K562 (cell line): Measurements from ENCODE around the gene IARS2. TPM values are rescaled to one million over a fixed set of nuclear protein-coding genes. Genes with fewer than 3 reads are reported as not detected.

ENCODE experiments used
- ATAC-seq: fragments of 200-7000 bp; cut with Tn5 transposase; 3 replicates; pipeline ENCODE4 v1.9.1; 2020; ENCODE audit warnings: moderate library complexity
- BruUV-seq: library from RNA; stranded (reverse); fragments of 400-500 nt; replicated peaks from 2 replicates; lab custom pipeline; 2021; lab: Mats Ljungman, UMichigan
- CTCF ChIA-PET: fragments of 300-600 bp; formaldehyde crosslinking; extraction: SDS; loops from one replicate; lab custom pipeline; 2021; ENCODE audit warnings: low intra/inter-chr PET ratio; lab: Yijun Ruan, JAX
- POLR2A ChIA-PET: fragments of 300-600, 350-650 bp; sonication (Branson Sonifier 250); formaldehyde crosslinking; extraction: SDS; loops from one replicate; lab custom pipeline; 2021; ENCODE audit warnings: antibody characterized with exemption, inconsistent platforms; lab: Yijun Ruan, JAX
- DNase-seq, 4 experiments: peaks; one replicate each; pipeline versions ENCODE4 v3.0.0 to v3.0.0-alpha.2; 2011 to 2018; ENCODE audit warnings: low spot score in 3 of 4, mixed read lengths in 3 of 4; ENCODE audit errors: extremely low read depth in 1 of 4
- FAIRE-seq: peaks from 2 replicates; lab custom pipeline; 2011; peaks lifted over from hg19 to GRCh38; lab: Jason Lieb, UNC
- H2AFZ ChIP-seq: 2 replicates; pipeline ENCODE4 v1.6.0; 2011; ENCODE audit warnings: low read depth, low read length, control low read depth, inconsistent platforms
- H3K27ac ChIP-seq: fragments of 200-600 bp; 3 replicates; pipeline ENCODE4 v1.8.0; 2011; ENCODE audit warnings: low read depth, mild to moderate bottlenecking, control low read depth, inconsistent platforms, low read length, moderate library complexity, mixed read lengths; ENCODE audit errors: extremely low read depth
- H3K27me3 ChIP-seq, 2 experiments: fragments of 300-600 bp in 1 of 2; 2 replicates in 1 of 2; 3 replicates in 1 of 2; pipeline versions ENCODE4 v1.6.0 to v1.8.0; 2011; ENCODE audit warnings: inconsistent platforms in 2 of 2, low read length in 2 of 2, mild to moderate bottlenecking in 1 of 2, mixed read lengths in 1 of 2, moderate library complexity in 1 of 2; ENCODE audit not compliant: control insufficient read depth in 2 of 2, insufficient read depth in 2 of 2
- H3K36me3 ChIP-seq: fragments of 300-600 bp; 3 replicates; pipeline ENCODE4 v1.8.0; 2011; ENCODE audit warnings: mild to moderate bottlenecking, low read length, inconsistent platforms; ENCODE audit not compliant: control insufficient read depth, insufficient read depth
- H3K4me1 ChIP-seq, 2 experiments: fragments of 200-600 bp in 1 of 2; replicated peaks in 1 of 2; 2 replicates in 1 of 2; 3 replicates in 1 of 2; pipeline versions ENCODE4 v1.5.1 to v1.8.0; 2011; ENCODE audit warnings: inconsistent platforms in 2 of 2, low read length in 2 of 2, mild to moderate bottlenecking in 1 of 2, mixed read lengths in 1 of 2, moderate library complexity in 1 of 2; ENCODE audit not compliant: control insufficient read depth in 2 of 2, insufficient read depth in 2 of 2
- H3K4me2 ChIP-seq: 2 replicates; pipeline ENCODE4 v1.6.1; 2011; ENCODE audit warnings: low read length, control low read depth, inconsistent platforms, mixed read lengths; ENCODE audit not compliant: insufficient read depth
- H3K4me3 ChIP-seq: fragments of 200-600 bp; sonication (generic), shearing (Covaris generic); 2 replicates; pipeline ENCODE4 v1.5.1; 2016; ENCODE audit warnings: control low read depth, inconsistent platforms
- H3K79me2 ChIP-seq: fragments of 200-600 bp; 3 replicates; pipeline ENCODE4 v1.8.0; 2011; ENCODE audit warnings: low read length, inconsistent platforms; ENCODE audit not compliant: control insufficient read depth, insufficient read depth
- H3K9ac ChIP-seq, 2 experiments: 2 replicates each; pipeline versions ENCODE4 v1.6.0 to v1.6.1; 2011; ENCODE audit warnings: low read depth in 2 of 2, low read length in 2 of 2, control low read depth in 1 of 2, inconsistent platforms in 1 of 2, mild to moderate bottlenecking in 1 of 2, mixed read lengths in 1 of 2; ENCODE audit not compliant: insufficient read depth in 1 of 2
- H3K9me1 ChIP-seq: one replicate; pipeline ENCODE4 v1.6.0; 2011; ENCODE audit warnings: inconsistent platforms, mild to moderate bottlenecking, low read length, moderate library complexity; ENCODE audit not compliant: control insufficient read depth, insufficient read depth
- H3K9me3 ChIP-seq: replicated peaks from 2 replicates; pipeline ENCODE4 v1.5.1; 2011; ENCODE audit warnings: low read depth, low read length, inconsistent platforms; ENCODE audit not compliant: control insufficient read depth, insufficient read depth
- H4K20me1 ChIP-seq: replicated peaks from 2 replicates; pipeline ENCODE4 v1.6.1; 2011; ENCODE audit warnings: low read length, inconsistent platforms, mixed read lengths; ENCODE audit not compliant: control insufficient read depth, insufficient read depth
- ARID2 ChIP-seq: fragments of 450-650 bp; IDR thresholded peaks from 2 replicates; pipeline ENCODE4 v1.6.1; 2017; ENCODE audit warnings: antibody characterized with exemption, mild to moderate bottlenecking
- CREBBP ChIP-seq: IDR thresholded peaks from one replicate; pipeline ENCODE4 v1.6.1; 2012; ENCODE audit warnings: low read depth, mild to moderate bottlenecking, control low read depth, inconsistent platforms, low read length
- ESRRA ChIP-seq: fragments of 450-650 bp; IDR thresholded peaks from 2 replicates; pipeline ENCODE4 v1.6.1; 2014; ENCODE audit warnings: low read depth, mild to moderate bottlenecking, moderate library complexity, borderline replicate concordance
- GTF2F1 ChIP-seq: IDR thresholded peaks from 2 replicates; pipeline ENCODE4 v1.6.1; 2011; ENCODE audit warnings: low read depth, low read length, improper control_type of control experiment
- IRF9 ChIP-seq: fragments of 450-650 bp; IDR thresholded peaks from 2 replicates; pipeline ENCODE4 v1.6.1; 2016; ENCODE audit warnings: missing biosample characterization, missing genetic modification characterization
- MNT ChIP-seq, 2 experiments: fragments of 450-650 bp; conservative IDR thresholded peaks; 2 replicates each; pipeline ENCODE4 v1.6.1; 2017; ENCODE audit warnings: mild to moderate bottlenecking in 2 of 2, moderate library complexity in 2 of 2
- NUFIP1 ChIP-seq: fragments of 450-650 bp; IDR thresholded peaks from 2 replicates; pipeline ENCODE4 v1.6.1; 2018; ENCODE audit not compliant: partially characterized antibody
- PHB ChIP-seq: fragments of 250-450 bp; sonication (Bioruptor Pico); IDR thresholded peaks from 2 replicates; pipeline ENCODE4 v1.5.0; 2021
- PRMT5 ChIP-seq: sonication (generic); formaldehyde crosslinking; IDR thresholded peaks from 2 replicates; pipeline ENCODE4 v1.5.0; 2020; ENCODE audit warnings: missing genetic modification reagents
- RAD21 ChIP-seq, 2 experiments: fragments of 250-450 bp in 1 of 2; fragments of 450-650 bp in 1 of 2; sonication (Bioruptor Pico) in 1 of 2; formaldehyde crosslinking in 1 of 2; IDR thresholded peaks in 1 of 2; conservative IDR thresholded peaks in 1 of 2; 2 replicates each; pipeline versions ENCODE4 v1.4.0 to v1.8.0; 2020 to 2022; ENCODE audit warnings: mild to moderate bottlenecking in 2 of 2, moderate library complexity in 1 of 2
- SMARCC2 ChIP-seq: fragments of 450-650 bp; IDR thresholded peaks from 2 replicates; pipeline ENCODE4 v1.6.1; 2017; ENCODE audit warnings: antibody characterized with exemption, moderate library complexity, mild to moderate bottlenecking, low read depth
- SPI1 ChIP-seq: IDR thresholded peaks from 2 replicates; pipeline ENCODE4 v1.6.1; 2011; ENCODE audit warnings: low read depth, low read length, control low read depth, borderline replicate concordance
- TBL1XR1 ChIP-seq, 2 experiments: IDR thresholded peaks; 2 replicates each; pipeline ENCODE4 v1.6.1; 2012; ENCODE audit warnings: improper control_type of control experiment in 2 of 2, low read length in 2 of 2, mild to moderate bottlenecking in 1 of 2
- ZEB2 ChIP-seq: fragments of 450-650 bp; IDR thresholded peaks from 2 replicates; pipeline ENCODE4 v1.6.1; 2016
- ZFP36 ChIP-seq: fragments of 150-350 bp; IDR thresholded peaks from 2 replicates; pipeline ENCODE4 v1.6.1; 2018; ENCODE audit warnings: low read length, low read depth; ENCODE audit not compliant: partially characterized antibody
- ZNF280A ChIP-seq: fragments of 450-650 bp; IDR thresholded peaks from 2 replicates; pipeline ENCODE4 v1.6.1; 2018; ENCODE audit warnings: mild to moderate bottlenecking, low read depth; ENCODE audit not compliant: partially characterized antibody
- ZNF764 ChIP-seq: fragments of 250-450 bp; sonication (Bioruptor Pico); IDR thresholded peaks from 2 replicates; pipeline ENCODE4 v1.4.0; 2020; ENCODE audit warnings: low read depth, mild to moderate bottlenecking, moderate library complexity
- in situ Hi-C: fragments of 300-500 bp; cut with MboI; formaldehyde crosslinking; loops from 4 replicates; pipeline ENCODE4 v1.15.0; 2018; ENCODE audit warnings: inconsistent platforms, mixed read lengths
- intact Hi-C: fragments of 100-400 bp; cut with micrococcal nuclease; formaldehyde crosslinking; loops from 2 replicates; pipeline ENCODE4 v1.14.2; 2022
- polyA plus RNA-seq, 8 experiments: library from polyadenylated mRNA; depleted of rRNA in 4 of 8; stranded (reverse) in 5 of 8; unstranded in 3 of 8; fragments of >200 nt; fragmentation: Nextera tagmentation in 2 of 8; fragmentation: Illumina TruSeq in 1 of 8; extraction: Ambion mirVana in 2 of 8; extraction: Trizol in 1 of 8; gene quantifications; 2 replicates each; pipeline versions ENCODE4 v1.2.1 to v1.2.3, GENCODE V29; 2011 to 2014; ENCODE audit warnings: inconsistent platforms in 1 of 8, missing spikeins in 1 of 8
- total RNA-seq, 7 experiments: library from RNA; depleted of rRNA in 6 of 7; stranded (reverse); fragments of >200 nt in 6 of 7; fragmentation: Illumina TruSeq in 2 of 7; extraction: Trizol in 2 of 7; gene quantifications; 2 replicates each; pipeline versions ENCODE4 v1.2.1 to v1.2.3, GENCODE V29; 2011 to 2021; ENCODE audit warnings: low replicate concordance in 1 of 7
- TF ChIP-seq, protein P1 (sequence below): fragments of 450-650 bp; formaldehyde crosslinking; IDR thresholded peaks from 2 replicates; pipeline ENCODE4 v1.4.0; 2020; ENCODE audit warnings: mild to moderate bottlenecking, moderate library complexity

IARS2 gene
- total and polyA plus RNA-seq, 9 of the 15 experiments (the other 6 are each of a cell fraction or from before 2014, with no cell fraction given), result 39.6 to 127 (median 93.8) TPM

DNA sequence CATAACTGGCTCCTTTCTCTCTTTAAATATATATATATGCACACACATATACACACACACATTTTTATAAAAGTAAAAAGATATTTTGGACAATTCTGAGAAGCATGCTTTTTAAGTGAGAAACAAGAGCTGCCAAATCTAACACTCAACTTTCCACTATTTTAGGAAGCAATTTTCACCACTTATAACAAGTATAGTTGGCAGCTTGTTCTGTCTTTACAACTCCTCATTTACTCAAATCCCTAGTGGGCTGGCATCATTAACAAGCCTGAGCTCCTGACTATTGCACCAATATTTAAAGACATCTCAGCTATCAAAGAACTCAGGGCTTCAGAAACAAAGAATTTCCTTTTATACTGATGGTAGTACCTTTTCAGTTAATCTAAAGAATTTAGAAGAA is 101.8 kb downstream of the IARS2 start:
- no peak overlapping the region for H3K4me3 ChIP-seq
- H4K20me1 ChIP-seq, result no peaks in the 10 kb centered on the region
- H3K36me3 ChIP-seq, result peaks cover 49% of the 10 kb centered on the region
- DNase-seq (no peak), FAIRE-seq (no peak), ATAC-seq (no peak)
- no peaks in the 10 kb centered on the region for H3K9me3 ChIP-seq
- no peaks in the 10 kb centered on the region for H3K9me1 ChIP-seq
- TF ChIP-seq NUFIP1 (no peak), IRF9 (tag) (no peak), MNT (conservative IDR thresholded peaks at IDR 0.05) (no peak), PHB (no peak), SPI1 (no peak), ZNF764 (CRISPR knock-in tag) (no peak), ZFP36 (no peak), CREBBP (no peak), ARID2 (no peak), ZEB2 (no peak), GTF2F1 (no peak), ESRRA (no peak), TBL1XR1 (IDR thresholded peaks at IDR 0.05; ENCODE audit: low read length in 2 of 2) (no peak), SMARCC2 (no peak), ZNF280A (no peak), RAD21 (CRISPR knock-in tag; conservative IDR thresholded peaks at IDR 0.05 in 1 of 2, IDR thresholded peaks at IDR 0.05 in 1 of 2) (no peak), PRMT5 (CRISPR knock-in tag) (no peak)
- TF ChIP-seq, protein P1, sequence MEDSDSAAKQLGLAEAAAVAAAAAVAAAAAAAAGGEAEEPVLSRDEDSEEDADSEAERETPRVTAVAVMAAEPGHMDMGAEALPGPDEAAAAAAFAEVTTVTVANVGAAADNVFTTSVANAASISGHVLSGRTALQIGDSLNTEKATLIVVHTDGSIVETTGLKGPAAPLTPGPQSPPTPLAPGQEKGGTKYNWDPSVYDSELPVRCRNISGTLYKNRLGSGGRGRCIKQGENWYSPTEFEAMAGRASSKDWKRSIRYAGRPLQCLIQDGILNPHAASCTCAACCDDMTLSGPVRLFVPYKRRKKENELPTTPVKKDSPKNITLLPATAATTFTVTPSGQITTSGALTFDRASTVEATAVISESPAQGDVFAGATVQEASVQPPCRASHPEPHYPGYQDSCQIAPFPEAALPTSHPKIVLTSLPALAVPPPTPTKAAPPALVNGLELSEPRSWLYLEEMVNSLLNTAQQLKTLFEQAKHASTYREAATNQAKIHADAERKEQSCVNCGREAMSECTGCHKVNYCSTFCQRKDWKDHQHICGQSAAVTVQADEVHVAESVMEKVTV (CRISPR knock-in tag), result no peak
- CTCF ChIA-PET, result no interaction called here
- H3K4me1 ChIP-seq, result no peaks in the 10 kb centered on the region
- H3K4me2 ChIP-seq, result no peak overlapping the region
- no peak overlapping the region for H3K27ac ChIP-seq
- no peak overlapping the region for H3K9ac ChIP-seq
- POLR2A ChIA-PET, result interaction anchor here (0.9 to 1.6 kb wide), 2 partner anchors 8 to 10 kb away, joined by 3 to 7 read pairs; no protein-coding TSS in a partner anchor
- intact Hi-C loops (no loop called here), in situ Hi-C loops (no loop called here)
- H3K27me3 ChIP-seq, result no peaks in the 10 kb centered on the region
- no TSS peak for BruUV-seq
- no peak overlapping the region for H2AFZ ChIP-seq
- no peaks in the 10 kb centered on the region for H3K79me2 ChIP-seq
